ENCODE measurements around the gene LMO4. TPM values are rescaled to one million over a fixed set of nuclear protein-coding genes. Genes with fewer than 3 reads are reported as not detected.

Gene LMO4
- total and polyA plus RNA-seq, 7 experiments from 2014 or later = 6.4 to 30.6 (median 9.1) TPM

DNA sequence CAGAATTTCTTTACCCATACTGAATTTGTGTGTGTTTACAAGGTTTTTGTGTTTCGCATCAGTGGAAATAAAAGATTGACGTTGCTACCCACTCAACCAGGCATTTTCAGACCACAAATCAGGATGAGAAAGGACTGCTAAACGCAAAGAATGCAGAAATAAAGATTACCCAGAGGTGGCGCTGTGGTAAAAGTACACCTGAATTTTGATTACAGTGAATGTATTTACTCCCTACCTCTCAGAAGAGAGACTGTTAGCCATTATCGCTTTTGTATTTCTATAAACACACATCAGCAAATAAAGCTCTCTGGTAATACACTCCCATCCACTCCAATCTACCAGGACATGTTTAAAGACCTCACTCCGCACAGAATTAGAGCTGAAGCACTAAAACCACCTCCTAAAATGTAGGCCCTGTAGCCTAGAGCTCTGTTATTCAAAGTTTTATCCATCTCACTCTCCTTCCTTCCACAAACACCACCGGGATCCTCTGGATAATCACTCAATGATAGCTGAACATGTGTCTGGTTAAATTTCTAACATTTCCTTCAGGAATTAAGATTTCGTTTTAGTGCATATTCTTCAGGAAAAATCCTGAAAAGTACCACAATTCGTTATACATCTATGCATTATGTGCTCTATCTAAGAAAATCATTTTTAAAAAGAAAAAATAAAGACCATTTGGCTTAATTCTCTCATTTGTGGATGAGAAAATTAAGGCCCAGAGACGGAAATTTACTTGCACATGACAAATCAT is 2.5 kb upstream of the LMO4 start:
- no peaks in the 10 kb centered on the region for H3K9me3 Mint-ChIP-seq
- Histone ChIP-seq H3K4me1 (ENCODE audit: control insufficient read depth in 2 of 2, insufficient read depth in 2 of 2, low read length in 2 of 2) (peaks cover 8 to 9% of the 10 kb centered on the region in 2 donors), H3K27me3 (ENCODE audit: control insufficient read depth in 2 of 2, insufficient read depth in 2 of 2, low read length in 2 of 2) (no peaks in the 10 kb centered on the region), H3K9me3 (ENCODE audit: control insufficient read depth in 2 of 3, low read length in 3 of 3) (no peaks in the 10 kb centered on the region), H3K36me3 (ENCODE audit: control insufficient read depth in 2 of 3, insufficient read depth in 3 of 3, low read length in 3 of 3) (no peaks in the 10 kb centered on the region), H3K4me3 (ENCODE audit: low read length) (no peak overlapping the region), H3K27ac (ENCODE audit: low read depth, low read length) (no peak overlapping the region)
- CTCF ChIA-PET = interaction anchor here (0.6 to 1.3 kb wide), 9 partner anchors 10 to 735 kb away, joined by 3 to 6 read pairs (median 4); no protein-coding TSS in a partner anchor
- POLR2A ChIA-PET = interaction anchor here (0.8 to 1.0 kb wide), 3 partner anchors 9 to 628 kb away, joined by 3 read pairs; no protein-coding TSS in a partner anchor
- peaks cover 13 to 41% (median 25%) of the 10 kb centered on the region in 7 donors for H3K4me1 Mint-ChIP-seq
- intact Hi-C loops (cut with micrococcal nuclease) = loop anchor here (1.0 to 5.0 kb wide), 9 partner anchors 9 to 1269 kb away; no protein-coding TSS in a partner anchor
- H3K27me3 Mint-ChIP-seq = peaks cover 3 to 20% (median 14%) of the 10 kb centered on the region in 5 donors
- H3K36me3 Mint-ChIP-seq = no peaks in the 10 kb centered on the region
- H3K27ac Mint-ChIP-seq = peak overlapping the region in 6 of 9 donors; percentile 3 to 72 (median 25)
- peak in 8 of 9 donors; percentile 25 to 66 (median 52) for DNase-seq
- H3K4me3 Mint-ChIP-seq = peak overlapping the region in 1 of 10 donors; percentile 46
- no peak for ATAC-seq

DNA sequence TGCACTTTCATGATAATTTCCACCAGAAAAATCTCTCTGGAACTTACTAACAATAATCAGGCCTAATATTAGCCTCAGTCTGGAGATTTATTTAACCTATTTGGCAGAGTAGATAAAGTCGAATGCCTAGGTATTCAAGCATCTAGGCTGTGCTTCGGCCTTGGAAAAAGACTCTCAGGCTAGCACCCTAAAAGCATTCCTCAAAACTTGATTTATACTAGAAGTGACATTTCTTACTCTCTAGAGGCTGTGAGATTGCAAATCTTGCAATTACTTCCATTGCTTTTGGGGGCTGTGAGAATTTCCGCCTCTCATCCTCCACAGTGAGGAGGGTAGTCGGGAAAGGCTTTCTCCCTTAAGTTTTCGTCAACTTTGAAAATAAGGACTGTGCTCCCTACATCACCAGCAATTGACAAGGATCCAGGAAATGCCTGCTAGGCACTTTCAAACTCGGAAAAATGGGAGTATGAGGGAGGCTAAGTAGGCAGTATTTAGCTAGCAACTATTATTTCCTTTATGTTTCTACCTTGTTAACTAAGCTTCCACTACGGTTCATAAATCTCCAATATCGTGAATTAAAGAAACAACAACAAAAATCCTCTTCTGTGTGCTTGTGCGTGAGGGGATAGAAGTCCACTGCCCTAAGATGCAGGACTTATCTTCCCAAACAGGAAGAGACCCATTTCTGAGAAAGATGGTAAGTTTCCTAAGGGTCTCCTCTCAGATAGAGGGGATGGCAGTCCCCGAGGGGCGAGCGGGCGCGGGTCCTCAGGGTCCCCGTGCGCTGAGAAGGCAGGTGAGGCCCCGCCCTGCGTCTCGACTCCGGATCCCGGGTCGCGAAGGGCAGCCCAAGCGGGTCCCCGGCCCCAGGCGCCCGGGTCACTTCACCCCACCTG is 1.1 kb upstream of the LMO4 start:
- H3K27me3 Mint-ChIP-seq = peaks cover 4 to 25% (median 14%) of the 10 kb centered on the region in 5 donors
- H3K9me3 Mint-ChIP-seq = no peaks in the 10 kb centered on the region
- peaks cover 0 to 7% (median 0%) of the 10 kb centered on the region in 5 donors for H3K36me3 Mint-ChIP-seq
- intact Hi-C loops (cut with micrococcal nuclease) = loop anchor here (1.0 to 5.0 kb wide), 11 partner anchors 9 to 931 kb away; partner anchors contain the start of genes HS2ST1 (in 1 of the 2), ODF2L (in 1 of the 2), SELENOF (in 1 of the 2) and SH3GLB1 (in 1 of the 2)
- ChIA-PET POLR2A (interaction anchor here (1.9 kb wide), 1 partner anchor 1356 kb away, joined by 4 read pairs; the partner anchor contains the start of gene PKN2), CTCF (interaction anchor here (0.6 to 1.1 kb wide), 2 partner anchors 413 to 734 kb away, joined by 3 to 4 read pairs; partner anchors contain the start of gene HS2ST1)
- no peak for ATAC-seq
- no peaks in the 10 kb centered on the region for H3K27me3 ChIP-seq (ENCODE audit: control insufficient read depth in 2 of 2, insufficient read depth in 2 of 2, low read length in 2 of 2)
- peak overlapping the region; percentile 85 to 97 (median 94) for H3K4me3 Mint-ChIP-seq
- peaks cover 15 to 19% of the 10 kb centered on the region in 2 donors for H3K4me1 ChIP-seq (ENCODE audit: control insufficient read depth in 2 of 2, insufficient read depth in 2 of 2, low read length in 2 of 2)
- H3K4me1 Mint-ChIP-seq = peaks cover 22 to 51% (median 34%) of the 10 kb centered on the region in 7 donors
- no peaks in the 10 kb centered on the region for H3K9me3 ChIP-seq (ENCODE audit: control insufficient read depth in 2 of 3, low read length in 3 of 3)
- peak overlapping the region; percentile 69 for H3K27ac ChIP-seq (ENCODE audit: low read depth, low read length)
- peak overlapping the region in 8 of 9 donors; percentile 81 to 98 (median 90) for H3K27ac Mint-ChIP-seq
- H3K4me3 ChIP-seq (ENCODE audit: low read length) = peak overlapping the region; percentile 44
- no peak for DNase-seq
- no peaks in the 10 kb centered on the region for H3K36me3 ChIP-seq (ENCODE audit: control insufficient read depth in 2 of 3, insufficient read depth in 3 of 3, low read length in 3 of 3)

DNA sequence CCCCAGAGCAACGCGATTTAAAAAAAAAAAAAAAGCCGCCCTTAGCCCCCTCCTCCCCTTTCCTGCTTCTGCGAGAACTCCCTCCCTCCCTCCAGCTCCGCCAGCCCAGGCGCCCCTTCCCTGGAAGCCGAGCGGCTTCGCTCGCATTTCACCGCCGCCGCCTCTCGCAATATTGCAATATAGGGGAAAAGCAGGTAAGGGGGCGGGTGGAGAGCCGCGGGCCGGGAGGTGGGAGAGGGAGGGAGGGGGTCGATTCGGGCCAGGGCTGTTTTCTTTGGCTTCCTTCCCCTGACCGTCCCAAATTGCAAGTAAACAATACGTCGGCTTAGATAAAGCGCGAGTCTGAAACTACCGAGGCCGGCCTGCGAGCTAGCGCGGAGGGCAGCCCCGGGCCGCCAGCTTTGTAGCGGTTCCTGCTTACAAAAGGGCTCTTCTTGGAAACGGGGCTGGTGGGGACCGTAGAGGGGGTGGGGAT is 408 bp downstream of the LMO4 start:
- peaks cover 23 to 66% (median 49%) of the 10 kb centered on the region in 7 donors for H3K4me1 Mint-ChIP-seq

DNA sequence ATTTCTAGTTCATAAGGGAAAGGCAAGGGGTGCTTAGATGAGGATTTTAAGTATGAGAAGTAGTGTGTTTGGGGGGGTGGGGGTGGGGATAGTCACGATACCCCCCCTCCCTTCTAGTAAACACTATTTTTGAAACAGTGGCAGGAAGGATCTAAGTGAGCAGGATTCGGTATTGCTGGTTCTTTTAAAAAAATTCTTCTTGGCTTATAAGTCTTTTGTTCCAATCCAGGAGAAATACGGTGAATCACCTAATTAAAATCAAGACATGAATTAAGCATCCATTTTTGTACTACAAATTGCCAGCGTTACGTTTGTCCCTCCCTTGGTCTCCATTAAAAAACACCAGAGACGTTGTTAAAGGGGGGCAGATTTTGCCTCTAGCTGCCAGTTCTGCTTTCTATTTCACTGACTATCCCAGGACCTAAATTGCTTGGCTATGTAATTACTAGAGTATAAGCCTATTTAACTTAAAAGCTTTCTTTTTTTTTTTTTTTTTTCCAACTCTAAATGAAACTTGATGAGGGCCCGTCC is 911 bp downstream of the LMO4 start:
- ChIA-PET CTCF (interaction anchor here (0.6 to 1.1 kb wide), 3 partner anchors 12 to 382 kb away, joined by 3 to 6 read pairs (median 3); no protein-coding TSS in a partner anchor), POLR2A (interaction anchor here (0.5 to 1.9 kb wide), 3 partner anchors 15 to 1354 kb away, joined by 3 to 4 read pairs (median 4); partner anchors contain the start of gene PKN2)
- Histone ChIP-seq H3K4me1 (ENCODE audit: control insufficient read depth in 2 of 2, insufficient read depth in 2 of 2, low read length in 2 of 2) (peaks cover 28 to 31% of the 10 kb centered on the region in 2 donors), H3K4me3 (ENCODE audit: low read length) (peak overlapping the region; percentile 23), H3K27me3 (ENCODE audit: control insufficient read depth in 2 of 2, insufficient read depth in 2 of 2, low read length in 2 of 2) (peaks cover 0 to 10% of the 10 kb centered on the region in 2 donors), H3K27ac (ENCODE audit: low read depth, low read length) (peak overlapping the region; percentile 69), H3K36me3 (ENCODE audit: control insufficient read depth in 2 of 3, insufficient read depth in 3 of 3, low read length in 3 of 3) (no peaks in the 10 kb centered on the region), H3K9me3 (ENCODE audit: control insufficient read depth in 2 of 3, low read length in 3 of 3) (no peaks in the 10 kb centered on the region)
- H3K4me1 Mint-ChIP-seq = peaks cover 23 to 71% (median 54%) of the 10 kb centered on the region in 7 donors
- peak overlapping the region; percentile 81 to 97 (median 94) for H3K4me3 Mint-ChIP-seq
- intact Hi-C loops (cut with micrococcal nuclease) = loop anchor here (2.0 to 10.0 kb wide), 13 partner anchors 37 to 1621 kb away; partner anchors contain the start of genes GTF2B (in 1 of the 2), HS2ST1 (in 1 of the 2), ODF2L (in 1 of the 2) and SELENOF (in 1 of the 2)
- ATAC-seq (no peak), DNase-seq (peak in 4 of 9 donors; percentile 3 to 13 (median 8))
- no peaks in the 10 kb centered on the region for H3K9me3 Mint-ChIP-seq
- peaks cover 8 to 41% (median 25%) of the 10 kb centered on the region in 5 donors for H3K27me3 Mint-ChIP-seq
- peak overlapping the region; percentile 58 to 96 (median 86) for H3K27ac Mint-ChIP-seq
- H3K36me3 Mint-ChIP-seq = peaks cover 0 to 18% (median 0%) of the 10 kb centered on the region in 5 donors

More for the DNA sequence above, 408 bp downstream of the LMO4 start:
- Histone ChIP-seq H3K27ac (ENCODE audit: low read depth, low read length) (peak overlapping the region; percentile 69), H3K27me3 (ENCODE audit: control insufficient read depth in 2 of 2, insufficient read depth in 2 of 2, low read length in 2 of 2) (peaks cover 0 to 10% of the 10 kb centered on the region in 2 donors), H3K9me3 (ENCODE audit: control insufficient read depth in 2 of 3, low read length in 3 of 3) (no peaks in the 10 kb centered on the region), H3K36me3 (ENCODE audit: control insufficient read depth in 2 of 3, insufficient read depth in 3 of 3, low read length in 3 of 3) (no peaks in the 10 kb centered on the region), H3K4me1 (ENCODE audit: control insufficient read depth in 2 of 2, insufficient read depth in 2 of 2, low read length in 2 of 2) (peaks cover 23 to 26% of the 10 kb centered on the region in 2 donors), H3K4me3 (ENCODE audit: low read length) (peak overlapping the region; percentile 23)
- DNase-seq (peak in 8 of 9 donors; percentile 14 to 51 (median 32)), ATAC-seq (no peak)
- Mint-ChIP-seq H3K4me3 (peak overlapping the region; percentile 81 to 97 (median 94)), H3K27me3 (peaks cover 7 to 38% (median 23%) of the 10 kb centered on the region in 5 donors), H3K9me3 (no peaks in the 10 kb centered on the region), H3K36me3 (peaks cover 0 to 18% (median 0%) of the 10 kb centered on the region in 5 donors), H3K27ac (peak overlapping the region; percentile 58 to 96 (median 87))
- intact Hi-C loops (cut with micrococcal nuclease) = loop anchor here (2.0 to 5.0 kb wide), 7 partner anchors 36 to 932 kb away; partner anchors contain the start of genes HS2ST1 (in 1 of the 2), ODF2L (in 1 of the 2) and SELENOF (in 1 of the 2)
- CTCF ChIA-PET = interaction anchor here (0.6 to 0.7 kb wide), 2 partner anchors 13 to 381 kb away, joined by 3 to 6 read pairs; no protein-coding TSS in a partner anchor
- POLR2A ChIA-PET = interaction anchor here (0.8 to 1.9 kb wide), 2 partner anchors 75 to 1355 kb away, joined by 3 to 4 read pairs; partner anchors contain the start of gene PKN2

DNA sequence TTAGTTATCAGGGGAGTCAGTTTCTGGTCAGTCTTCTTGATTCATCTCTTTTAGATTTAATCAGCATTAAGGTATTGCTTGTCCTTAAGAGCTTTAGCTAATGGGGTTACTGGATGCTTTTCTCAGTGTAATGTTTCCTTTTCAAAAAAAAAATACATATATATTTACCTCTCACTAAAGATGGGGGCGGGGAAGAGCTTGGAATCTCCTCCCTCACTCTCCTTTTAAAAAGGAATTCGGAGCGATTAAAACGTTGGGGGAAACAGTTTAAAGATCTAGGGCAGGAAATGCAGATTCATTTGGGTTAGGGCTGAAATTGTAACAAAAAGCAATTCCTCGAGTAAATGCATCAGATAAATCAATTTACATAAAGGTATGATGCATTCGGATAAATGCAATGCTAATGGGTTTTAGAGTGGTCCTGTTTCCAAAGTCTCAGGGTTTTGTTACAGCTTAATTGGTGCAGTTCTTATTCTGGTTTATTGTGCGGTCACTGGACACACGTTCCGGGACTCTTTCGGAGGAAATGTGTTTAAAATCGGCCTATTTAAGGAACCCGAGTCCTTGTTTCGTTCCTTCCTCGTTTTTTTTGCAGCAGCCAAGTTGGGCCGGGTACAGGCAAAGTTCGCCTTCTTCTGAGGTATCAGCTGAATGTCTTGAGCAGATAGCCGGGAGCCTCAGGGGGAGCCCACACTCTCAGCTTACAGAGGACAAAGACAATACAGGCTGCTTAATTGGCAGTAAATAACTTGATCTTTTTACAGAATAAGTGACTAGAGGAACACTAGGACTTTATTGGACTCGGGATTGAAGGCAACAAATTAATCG is 1.6 kb downstream of the LMO4 start:
- peak in 4 of 9 donors; percentile 2 to 25 (median 14) for DNase-seq
- peak overlapping the region; percentile 23 for H3K4me3 ChIP-seq (ENCODE audit: low read length)
- H3K27me3 Mint-ChIP-seq = peaks cover 11 to 41% (median 24%) of the 10 kb centered on the region in 5 donors
- peaks cover 31 to 32% of the 10 kb centered on the region in 2 donors for H3K4me1 ChIP-seq (ENCODE audit: control insufficient read depth in 2 of 2, insufficient read depth in 2 of 2, low read length in 2 of 2)
- no peaks in the 10 kb centered on the region for H3K36me3 ChIP-seq (ENCODE audit: control insufficient read depth in 2 of 3, insufficient read depth in 3 of 3, low read length in 3 of 3)
- ATAC-seq = no peak
- peaks cover 0 to 10% of the 10 kb centered on the region in 2 donors for H3K27me3 ChIP-seq (ENCODE audit: control insufficient read depth in 2 of 2, insufficient read depth in 2 of 2, low read length in 2 of 2)
- H3K9me3 Mint-ChIP-seq = no peaks in the 10 kb centered on the region
- H3K27ac ChIP-seq (ENCODE audit: low read depth, low read length) = peak overlapping the region; percentile 69
- POLR2A ChIA-PET = interaction anchor here (0.5 to 1.0 kb wide), 2 partner anchors 14 to 20 kb away, joined by 4 read pairs; no protein-coding TSS in a partner anchor
- CTCF ChIA-PET = interaction anchor here (0.5 to 1.1 kb wide), 3 partner anchors 12 to 1433 kb away, joined by 3 to 6 read pairs (median 4); no protein-coding TSS in a partner anchor
- peaks cover 0 to 20% (median 0%) of the 10 kb centered on the region in 5 donors for H3K36me3 Mint-ChIP-seq
- peak overlapping the region; percentile 81 to 97 (median 94) for H3K4me3 Mint-ChIP-seq
- H3K4me1 Mint-ChIP-seq = peaks cover 23 to 75% (median 58%) of the 10 kb centered on the region in 7 donors
- H3K9me3 ChIP-seq (ENCODE audit: control insufficient read depth in 2 of 3, low read length in 3 of 3) = no peaks in the 10 kb centered on the region
- intact Hi-C loops (cut with micrococcal nuclease) = loop anchor here (2.0 to 10.0 kb wide), 6 partner anchors 198 to 1621 kb away; partner anchors contain the start of genes GTF2B (in 1 of the 2), SH3GLB1 (in 1 of the 2) and ZNHIT6 (in 1 of the 2)
- peak overlapping the region; percentile 46 to 96 (median 86) for H3K27ac Mint-ChIP-seq
